RPMI7951 (cell line): Measurements from ENCODE around the gene CETN3. TPM values are rescaled to one million over a fixed set of nuclear protein-coding genes. Genes with fewer than 3 reads are reported as not detected.
"Not testable (repeated sequence)": the region's sequence is repeated elsewhere in the genome, so short reads cannot be mapped to it uniquely, and the experiment has no call there.

Experiments
- DNase-seq: peaks from one replicate; pipeline ENCODE4 v3.0.0-alpha.2; 2012; ENCODE audit warnings: low read depth
- total RNA-seq: library from RNA; depleted of rRNA; stranded (reverse); fragments of >200 nt; shearing (Covaris generic); gene quantifications from 2 replicates; pipeline ENCODE4 v1.2.3, GENCODE V29; 2014

Gene CETN3
- total RNA-seq, 1 experiment from 2014 or later: 33.9 TPM

GRCh38 chr5:90383903-90384302, 25.7 kb downstream of the CETN3 start:
- DNase-seq: no peak

- DNase-seq: no peak
Measured at GRCh38 chr5:90381213-90381929, 28.2 kb downstream of the CETN3 start.

GRCh38 chr5:90379652-90380051, 29.9 kb downstream of the CETN3 start:
- DNase-seq: no peak

- DNase-seq: no peak
Measured at GRCh38 chr5:90378752-90379151, 30.8 kb downstream of the CETN3 start.

- not testable (repeated sequence) for DNase-seq
Measured at GRCh38 chr5:90371269-90371668, 38.3 kb downstream of the CETN3 start.

GRCh38 chr5:90368454-90369246, 40.9 kb downstream of the CETN3 start:
- DNase-seq: no peak

- no peak for DNase-seq
Measured at GRCh38 chr5:90367879-90368278, 41.7 kb downstream of the CETN3 start.

- DNase-seq: no peak
Measured at GRCh38 chr5:90366948-90367347, 42.6 kb downstream of the CETN3 start.

- DNase-seq: no peak
Measured at GRCh38 chr5:90365328-90365727, 44.2 kb downstream of the CETN3 start.

GRCh38 chr5:90359073-90359920, 50.3 kb downstream of the CETN3 start:
- DNase-seq: no peak

- DNase-seq: no peak
Measured at GRCh38 chr5:90356622-90357021, 52.9 kb downstream of the CETN3 start.

- DNase-seq: no peak
Measured at GRCh38 chr5:90356176-90356575, 53.4 kb downstream of the CETN3 start.

- DNase-seq: no peak
Measured at GRCh38 chr5:90355635-90356034, 53.9 kb downstream of the CETN3 start.

GRCh38 chr5:90353254-90353653, 56.3 kb downstream of the CETN3 start:
- DNase-seq: no peak

- no peak for DNase-seq
Measured at GRCh38 chr5:90351101-90351500, 58.5 kb downstream of the CETN3 start.

GRCh38 chr5:90347462-90347861, 62.1 kb downstream of the CETN3 start:
- DNase-seq: no peak

GRCh38 chr5:90345684-90346083, 63.9 kb downstream of the CETN3 start:
- DNase-seq: no peak

- DNase-seq: no peak
Measured at GRCh38 chr5:90344689-90345088, 64.9 kb downstream of the CETN3 start.

- DNase-seq: not testable (repeated sequence)
Measured at GRCh38 chr5:90343731-90344130, 65.8 kb downstream of the CETN3 start.

- DNase-seq: no peak
Measured at GRCh38 chr5:90342576-90342975, 67.0 kb downstream of the CETN3 start.
